HG02981 (cell line): Measurements from ENCODE around the gene CTDP1.
"Not testable (repeated sequence)": the region's sequence is repeated elsewhere in the genome, so short reads cannot be mapped to it uniquely, and the experiment has no call there.

Source experiments
- ATAC-seq: cut with Tn5 transposase; IDR thresholded peaks from one replicate; pipeline ENCODE4 v1.9.1; 2021; ENCODE audit warnings: mild to moderate bottlenecking, moderate library complexity; ENCODE audit not compliant: unreplicated experiment

CTDP1 gene

GRCh38 chr18:79680891-79681339 is 1.3 kb downstream of the CTDP1 start:
- ATAC-seq = no peak

DNA sequence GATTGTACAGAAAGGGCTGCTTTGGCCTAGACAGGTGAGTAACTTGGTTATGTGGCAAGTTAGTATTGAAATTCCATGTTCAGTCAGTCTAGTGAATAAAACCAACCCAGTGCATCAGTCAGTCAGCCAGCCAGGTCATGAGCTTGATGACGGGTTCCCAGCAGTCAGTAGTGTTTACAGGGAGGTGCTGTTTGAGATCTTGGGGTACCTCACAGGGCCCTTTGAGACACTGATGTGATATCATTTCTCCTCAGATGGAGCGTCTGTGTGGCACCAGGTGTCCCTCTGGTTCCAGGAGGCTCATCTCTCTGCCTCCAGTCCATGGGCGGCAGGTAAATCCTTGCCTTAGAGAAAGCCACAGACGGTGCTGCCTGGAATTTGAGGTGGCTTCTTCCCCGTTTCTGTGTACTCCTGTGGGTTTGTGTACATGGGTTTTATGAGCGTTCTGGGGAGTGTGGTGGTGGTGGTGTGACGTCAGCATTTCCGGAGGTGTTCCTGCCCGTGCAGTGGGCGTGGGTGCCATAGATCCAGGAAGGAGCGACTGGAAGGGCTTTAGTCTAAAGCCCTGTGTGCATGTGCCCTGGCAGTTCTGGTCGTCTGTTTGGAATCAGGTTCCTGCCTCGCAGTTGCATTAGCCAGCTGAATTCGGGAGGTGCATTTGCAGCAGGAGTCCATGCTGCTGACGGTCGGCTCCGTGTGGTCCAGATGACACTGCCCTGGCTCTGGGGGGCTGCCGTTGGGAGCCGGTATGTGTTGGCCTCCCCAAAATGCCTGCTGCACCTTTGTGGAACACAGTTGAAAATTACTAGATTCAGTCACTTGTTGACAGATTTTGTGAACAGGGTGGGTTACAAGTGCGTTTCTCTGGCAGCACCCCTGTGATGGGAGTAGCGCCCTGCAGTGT is 2.1 kb downstream of the CTDP1 start:
- no peak for ATAC-seq

DNA sequence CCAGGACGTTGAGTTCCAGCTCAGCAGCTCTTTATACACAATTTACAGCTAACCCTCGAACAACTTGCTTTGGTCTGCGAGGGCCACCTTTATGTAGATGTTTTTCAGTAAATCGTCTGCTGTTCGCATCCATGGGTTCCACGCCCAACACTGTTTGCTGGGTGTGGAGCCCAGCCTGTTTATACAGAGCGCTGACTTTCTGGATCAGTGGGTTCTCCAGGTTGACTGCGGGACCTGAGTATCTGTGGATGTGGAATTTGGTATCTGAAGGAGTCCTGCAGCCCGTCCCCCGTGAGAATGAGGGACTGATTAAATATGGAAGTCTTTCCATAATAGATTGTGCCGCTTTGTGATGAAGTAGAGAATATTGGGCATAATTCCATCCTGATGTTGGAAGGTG is 2.9 kb downstream of the CTDP1 start:
- no peak for ATAC-seq

DNA sequence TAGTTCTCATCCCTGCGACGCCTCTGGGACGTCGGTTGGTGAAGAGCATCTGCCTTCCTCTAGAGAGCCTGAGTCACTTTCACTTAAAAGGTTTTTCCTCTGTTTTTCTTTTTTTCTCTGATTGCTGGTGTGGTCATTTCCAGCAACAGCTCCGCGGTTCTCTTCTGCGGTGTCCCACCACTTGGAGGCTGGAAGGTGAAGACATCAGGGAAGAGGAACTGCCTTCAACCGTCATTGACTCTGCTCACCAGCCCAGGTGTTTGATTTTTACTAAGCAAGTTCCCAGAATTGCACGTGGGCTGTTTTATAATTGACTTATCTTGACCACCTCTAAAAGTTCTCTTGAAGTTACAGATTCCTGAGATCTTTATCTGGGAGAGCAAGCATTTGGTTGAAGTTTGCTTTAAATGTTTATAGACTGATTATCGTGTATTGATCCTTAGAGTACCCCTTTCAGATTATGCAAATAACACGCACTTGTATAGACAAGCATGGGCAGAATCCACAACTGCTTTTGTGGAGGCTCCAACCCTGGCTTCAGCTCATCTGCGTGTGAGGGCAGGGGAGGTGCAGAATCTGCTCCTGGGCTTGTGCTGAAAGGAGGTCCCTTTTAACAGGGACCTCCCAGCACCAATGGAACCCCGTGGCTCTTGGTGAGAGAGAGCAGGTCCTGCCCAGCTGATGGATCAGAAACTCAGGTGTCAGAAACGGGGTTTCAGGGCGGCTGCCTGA is 3.5 kb downstream of the CTDP1 start:
- no peak for ATAC-seq

DNA sequence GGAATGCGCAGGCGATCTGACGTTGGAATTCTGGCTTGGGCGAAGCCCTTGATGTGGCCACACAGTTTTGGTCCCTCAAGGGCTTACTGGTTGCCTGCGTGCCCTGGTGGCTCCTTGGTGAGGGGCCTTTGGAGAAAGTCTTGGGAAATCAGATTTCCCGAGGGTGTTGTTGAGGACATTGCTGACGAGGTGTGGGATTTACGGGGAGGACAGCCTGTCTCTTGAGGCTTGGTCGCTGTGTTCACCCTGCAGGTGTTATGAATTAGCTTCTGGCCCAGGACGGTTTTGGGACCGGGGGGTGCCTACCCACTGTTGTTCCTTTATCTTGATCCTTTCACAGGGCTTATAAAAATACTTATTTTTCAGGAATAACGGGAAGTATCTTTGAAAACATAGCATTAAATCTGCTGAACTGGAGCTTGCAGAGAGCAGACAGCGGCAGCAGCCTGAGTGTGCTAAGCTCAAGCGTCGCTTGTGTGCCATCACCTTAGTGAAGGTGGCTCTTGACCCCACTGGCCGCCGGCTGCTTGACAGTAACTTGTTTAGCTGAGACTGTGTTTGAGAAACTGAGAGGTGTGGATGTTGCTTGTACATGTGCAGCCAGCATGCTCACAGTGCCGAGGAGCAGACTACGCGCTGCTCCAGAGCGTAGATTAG is 4.2 kb downstream of the CTDP1 start:
- no peak for ATAC-seq

GRCh38 chr18:79684283-79684631 is 4.7 kb downstream of the CTDP1 start:
- ATAC-seq = no peak

- ATAC-seq = no peak
These were observed 5.2 kb downstream of the CTDP1 start for GRCh38 chr18:79684787-79685186.

DNA sequence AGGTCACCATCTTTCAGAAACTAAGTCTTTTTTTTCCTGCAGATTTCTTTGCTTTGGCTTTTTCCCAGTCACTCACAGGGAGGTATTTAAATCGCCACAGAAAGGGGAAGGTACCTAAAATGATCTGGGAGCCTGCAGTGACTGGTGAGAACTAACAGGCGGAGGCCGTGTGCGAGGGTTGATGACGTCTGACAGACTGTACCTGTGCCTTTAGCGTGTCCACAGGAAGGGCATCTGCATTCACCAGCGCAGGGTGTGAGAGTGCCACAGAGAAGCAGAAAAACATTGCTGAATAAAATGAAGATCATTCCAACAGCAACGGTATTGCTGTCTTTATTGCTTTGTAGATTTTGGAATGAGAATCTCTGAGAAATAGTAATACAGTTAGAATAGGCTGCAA is 5.7 kb downstream of the CTDP1 start:
- ATAC-seq = no peak

DNA sequence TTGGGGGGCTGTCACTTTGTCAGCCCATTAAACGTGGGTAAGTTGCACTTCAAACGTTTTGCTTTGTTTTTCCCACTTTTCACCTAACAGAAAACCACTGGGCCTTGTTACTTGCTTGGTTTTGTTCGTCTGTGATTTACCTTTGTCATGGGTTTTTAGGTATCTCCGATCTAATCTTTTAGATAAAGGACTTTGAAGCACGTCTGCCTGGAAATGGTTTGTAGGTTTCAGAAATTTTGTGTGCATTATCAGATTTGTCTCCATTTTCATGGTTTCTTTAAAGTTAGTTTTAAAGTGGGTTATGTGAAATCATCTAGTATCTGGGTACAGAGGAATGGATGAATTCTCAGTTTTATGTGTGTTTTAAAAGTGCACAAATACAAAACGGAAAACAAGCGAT is 6.4 kb downstream of the CTDP1 start:
- ATAC-seq = no peak

DNA sequence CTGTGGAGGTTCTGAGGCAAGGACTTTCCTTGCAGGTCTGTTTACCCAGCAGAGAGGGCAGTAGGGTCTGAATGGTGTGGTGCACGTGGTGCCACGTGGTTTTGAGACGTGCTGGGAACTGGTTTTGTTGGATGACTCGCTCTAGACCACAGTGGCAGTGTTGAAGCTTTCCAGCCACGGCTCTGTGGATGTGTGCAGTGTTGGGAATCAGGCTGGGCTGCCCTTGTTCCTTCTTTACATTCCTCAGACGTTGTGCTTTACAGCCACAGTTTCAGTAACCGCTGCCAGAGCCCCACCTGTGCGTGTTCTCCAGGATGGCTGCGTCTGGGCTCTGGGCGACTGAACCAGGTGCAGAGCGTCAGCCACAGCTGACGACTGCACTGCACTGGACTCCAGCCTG is 8.2 kb downstream of the CTDP1 start:
- ATAC-seq = no peak

DNA sequence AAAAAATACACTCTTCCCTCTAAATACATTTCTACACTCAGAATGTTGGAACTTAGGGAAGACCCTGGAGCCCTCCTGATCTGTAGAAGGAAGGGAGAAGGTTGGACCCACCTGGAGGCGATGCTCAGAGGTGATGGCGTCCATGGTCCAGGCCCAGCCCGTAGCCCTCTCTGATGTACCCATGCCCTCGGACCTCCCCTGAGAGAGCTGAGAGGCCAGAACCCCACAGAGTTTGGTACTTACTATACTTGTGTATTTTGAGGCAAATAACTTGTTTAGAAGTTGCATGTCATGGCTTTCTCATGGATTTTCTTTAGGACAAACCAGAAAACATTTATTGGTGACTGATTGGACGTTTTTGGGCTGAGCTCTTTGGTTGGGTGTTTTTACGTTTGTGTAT is 10.5 kb downstream of the CTDP1 start:
- no peak for ATAC-seq

GRCh38 chr18:79690586-79691482 is 11.2 kb downstream of the CTDP1 start:
- no peak for ATAC-seq

DNA sequence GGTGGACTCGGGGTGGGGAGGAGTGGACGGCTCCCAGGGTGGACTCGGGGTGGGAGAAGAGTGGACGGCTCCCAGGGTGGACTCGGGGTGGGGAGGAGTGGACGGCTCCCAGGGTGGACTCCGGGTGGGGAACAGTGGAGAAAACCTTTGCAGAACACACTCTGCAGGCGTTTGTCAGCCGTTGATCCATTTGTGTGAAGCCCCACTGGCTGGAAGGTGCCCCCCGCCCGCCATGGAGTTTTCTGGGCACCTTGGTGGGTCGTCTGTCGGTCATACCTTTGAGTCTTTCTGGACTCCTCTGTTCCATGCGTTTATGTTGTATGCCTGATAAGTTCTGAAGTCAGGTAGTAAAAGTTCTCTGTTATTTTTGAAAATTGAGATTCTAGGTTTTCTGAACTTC is 12.5 kb downstream of the CTDP1 start:
- ATAC-seq = no peak

DNA sequence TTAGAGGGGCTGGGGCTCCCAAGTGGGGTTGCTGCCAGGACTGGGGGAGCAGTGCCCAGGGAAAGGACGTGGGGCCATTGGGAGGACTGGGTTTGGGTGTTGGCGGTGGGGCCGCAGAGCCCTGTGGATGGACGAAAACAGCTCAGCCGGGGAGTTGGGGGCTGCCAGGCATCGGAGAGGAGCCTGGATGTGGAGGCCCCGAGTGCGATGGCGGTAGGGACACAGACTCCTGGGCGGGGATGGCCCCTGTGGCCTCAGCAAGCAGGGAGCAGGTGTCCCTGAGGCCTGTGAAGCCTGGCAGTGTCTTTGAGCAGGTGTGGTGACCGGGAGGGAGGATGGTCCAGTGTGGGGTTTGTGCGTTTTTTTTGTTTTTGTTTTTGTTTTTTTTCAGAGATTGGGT is 13.3 kb downstream of the CTDP1 start:
- no peak for ATAC-seq

DNA sequence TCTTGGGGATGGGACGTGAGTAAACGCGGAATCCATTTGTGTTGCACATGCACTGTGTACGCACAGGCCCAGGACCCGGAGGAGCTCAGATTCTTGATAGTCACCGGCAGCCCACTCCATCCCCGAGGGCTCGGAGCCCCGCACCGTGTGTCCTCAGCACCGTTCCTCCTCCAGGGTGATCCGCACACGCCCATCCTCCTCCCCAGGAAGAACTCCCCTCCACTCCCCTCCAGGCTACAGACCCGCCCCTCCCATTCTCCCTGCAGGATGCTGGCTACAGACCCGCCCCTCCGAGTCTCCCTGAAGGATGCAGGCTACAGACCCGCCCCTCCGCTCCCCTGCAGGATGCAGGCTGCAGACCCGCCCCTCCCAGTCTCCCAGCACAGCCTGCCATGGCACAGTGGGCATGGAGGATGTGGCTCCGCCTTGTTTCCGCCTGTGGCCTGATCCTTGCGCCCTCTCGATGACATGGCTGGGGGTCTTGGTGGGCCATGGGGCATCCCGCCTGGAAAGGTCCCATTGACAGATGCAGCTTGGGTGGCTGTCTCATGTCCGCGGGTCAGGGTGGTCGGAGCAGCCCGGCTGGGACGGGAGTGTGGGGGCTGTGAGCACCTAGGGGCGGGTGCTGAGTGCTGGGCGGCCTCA is 14.1 kb downstream of the CTDP1 start:
- ATAC-seq = no peak

- ATAC-seq = not testable (repeated sequence)
These were observed 14.7 kb downstream of the CTDP1 start for GRCh38 chr18:79694206-79694894.

DNA sequence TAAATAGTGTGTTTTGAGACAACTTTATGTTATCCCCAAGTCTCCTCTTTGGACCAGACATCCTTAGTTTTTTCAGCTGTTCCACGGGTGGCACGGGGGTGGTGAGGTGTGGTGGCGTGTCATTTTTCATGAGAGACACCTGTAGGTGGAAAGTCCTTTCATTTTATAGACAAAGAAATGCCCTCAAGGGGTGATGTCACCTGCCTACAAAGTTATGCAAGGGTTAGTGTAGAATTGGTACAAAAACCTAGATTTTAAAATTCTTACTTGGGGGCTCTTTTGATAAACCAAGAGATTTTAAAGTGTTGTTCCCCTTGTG is 15.3 kb downstream of the CTDP1 start:
- no peak for ATAC-seq

- no peak for ATAC-seq
These were observed 15.7 kb downstream of the CTDP1 start for GRCh38 chr18:79695269-79695668.

- ATAC-seq = no peak
These were observed 16.6 kb downstream of the CTDP1 start for GRCh38 chr18:79695856-79696850.
